ENCODE data around the gene TAX1BP3.
A peak's percentile ranks its signal among the peaks of the same experiment; 100 is the strongest.

TAX1BP3 gene

GRCh38 chr17:3688027-3688553, 19.7 kb upstream of the TAX1BP3 start:
- DNase-seq (ENCODE audit: low read depth in 2 of 2), result no peak

- DNase-seq (ENCODE audit: low read depth in 2 of 2), result no peak
Observed at GRCh38 chr17:3685174-3685573, 16.8 kb upstream of the TAX1BP3 start.

- peak in 1 of 2 donors; percentile 30 for DNase-seq (ENCODE audit: low read depth in 2 of 2)
Observed at GRCh38 chr17:3683054-3683511, 14.7 kb upstream of the TAX1BP3 start.

- no peak for DNase-seq (ENCODE audit: low read depth in 2 of 2)
Observed at GRCh38 chr17:3682033-3682432, 13.7 kb upstream of the TAX1BP3 start.

- DNase-seq (ENCODE audit: low read depth in 2 of 2), result no peak
Observed at GRCh38 chr17:3681565-3681964, 13.2 kb upstream of the TAX1BP3 start.

GRCh38 chr17:3681057-3681456, 12.7 kb upstream of the TAX1BP3 start:
- DNase-seq (ENCODE audit: low read depth in 2 of 2), result no peak

GRCh38 chr17:3679531-3680126, 11.3 kb upstream of the TAX1BP3 start:
- no peak for DNase-seq (ENCODE audit: low read depth in 2 of 2)

GRCh38 chr17:3678821-3679530, 10.6 kb upstream of the TAX1BP3 start:
- DNase-seq (ENCODE audit: low read depth in 2 of 2), result no peak

- DNase-seq (ENCODE audit: low read depth in 2 of 2), result no peak
Observed at GRCh38 chr17:3678095-3678820, 9.9 kb upstream of the TAX1BP3 start.

GRCh38 chr17:3675886-3676285, 7.5 kb upstream of the TAX1BP3 start:
- DNase-seq (ENCODE audit: low read depth in 2 of 2), result no peak

GRCh38 chr17:3672571-3672970, 4.2 kb upstream of the TAX1BP3 start:
- DNase-seq (ENCODE audit: low read depth in 2 of 2), result no peak

GRCh38 chr17:3669548-3669947, 1.2 kb upstream of the TAX1BP3 start:
- no peak for DNase-seq (ENCODE audit: low read depth in 2 of 2)

- DNase-seq (ENCODE audit: low read depth in 2 of 2), result no peak
Observed at GRCh38 chr17:3669085-3669347, 638 bp upstream of the TAX1BP3 start.

- no peak for DNase-seq (ENCODE audit: low read depth in 2 of 2)
Observed at GRCh38 chr17:3667366-3668278, 756 bp downstream of the TAX1BP3 start.

GRCh38 chr17:3666516-3666915, 1.9 kb downstream of the TAX1BP3 start:
- DNase-seq (ENCODE audit: low read depth in 2 of 2), result no peak

- no peak for DNase-seq (ENCODE audit: low read depth in 2 of 2)
Observed at GRCh38 chr17:3665834-3666233, 2.5 kb downstream of the TAX1BP3 start.

- no peak for DNase-seq (ENCODE audit: low read depth in 2 of 2)
Observed at GRCh38 chr17:3663102-3664011, 5.0 kb downstream of the TAX1BP3 start.

GRCh38 chr17:3660311-3660891, 8.0 kb downstream of the TAX1BP3 start:
- DNase-seq (ENCODE audit: low read depth in 2 of 2), result no peak

- no peak for DNase-seq (ENCODE audit: low read depth in 2 of 2)
Observed at GRCh38 chr17:3659541-3660111, 8.8 kb downstream of the TAX1BP3 start.

All from stimulated activated CD4-positive, alpha-beta T cell treated with anti-CD3 and anti-CD28 coated beads, Interleukin-1b, Interleukin-23, amount 100 ng/mL, for 1 hour (primary cell).